KMS-11 (cell line): ENCODE results near the gene PLAAT1.

ENCODE experiments used
- H2AFZ ChIP-seq: fragments of 200-600 bp; sonication (generic); 2 replicates; pipeline ENCODE4 v1.6.1; 2016; ENCODE audit warnings: antibody characterized with exemption, mixed run types, low read depth
- H3K27ac ChIP-seq: fragments of 200-600 bp; sonication (generic); 2 replicates; pipeline ENCODE4 v1.6.1; 2016; ENCODE audit warnings: mild to moderate bottlenecking, mixed run types
- H3K27me3 ChIP-seq: fragments of 200-600 bp; sonication (generic); 2 replicates; pipeline ENCODE4 v1.6.1; 2017; ENCODE audit warnings: mild to moderate bottlenecking, low read depth, mixed run types, moderate library complexity; ENCODE audit not compliant: insufficient read depth
- H3K36me3 ChIP-seq: fragments of 200-600 bp; sonication (generic); 2 replicates; pipeline ENCODE4 v1.6.1; 2017; ENCODE audit warnings: mild to moderate bottlenecking, mixed run types; ENCODE audit not compliant: insufficient read depth
- H3K4me1 ChIP-seq: fragments of 200-600 bp; sonication (generic); 2 replicates; pipeline ENCODE4 v1.6.1; 2016; ENCODE audit warnings: mild to moderate bottlenecking, low read depth, mixed run types; ENCODE audit not compliant: poor library complexity, severe bottlenecking
- H3K4me2 ChIP-seq: fragments of 200-600 bp; sonication (generic); 2 replicates; pipeline ENCODE4 v1.7.0; 2016; ENCODE audit warnings: mild to moderate bottlenecking, mixed run types
- H3K4me3 ChIP-seq: fragments of 200-600 bp; sonication (generic); IDR thresholded peaks from 2 replicates; pipeline ENCODE4 v1.6.1; 2017; ENCODE audit warnings: low read depth, low read length, mixed read lengths; ENCODE audit not compliant: insufficient read depth
- H3K79me2 ChIP-seq: fragments of 200-600 bp; sonication (generic); 2 replicates; pipeline ENCODE4 v1.6.1; 2016; ENCODE audit warnings: low read depth, mixed run types; ENCODE audit not compliant: insufficient read depth
- H3K9ac ChIP-seq: fragments of 200-600 bp; sonication (generic); 2 replicates; pipeline ENCODE4 v1.6.1; 2016; ENCODE audit warnings: mild to moderate bottlenecking, mixed run types
- H4K20me1 ChIP-seq: fragments of 200-600 bp; sonication (generic); 2 replicates; pipeline ENCODE4 v1.6.1; 2016; ENCODE audit warnings: mild to moderate bottlenecking, mixed run types; ENCODE audit not compliant: insufficient read depth
- TF ChIP-seq, protein P1 (sequence below): fragments of 200-600 bp; sonication (generic); conservative IDR thresholded peaks from 2 replicates; pipeline ENCODE4 v1.6.1; 2017; ENCODE audit warnings: low read depth, mild to moderate bottlenecking, antibody characterized with exemption, low read length, moderate library complexity, mixed read lengths

Gene PLAAT1

DNA sequence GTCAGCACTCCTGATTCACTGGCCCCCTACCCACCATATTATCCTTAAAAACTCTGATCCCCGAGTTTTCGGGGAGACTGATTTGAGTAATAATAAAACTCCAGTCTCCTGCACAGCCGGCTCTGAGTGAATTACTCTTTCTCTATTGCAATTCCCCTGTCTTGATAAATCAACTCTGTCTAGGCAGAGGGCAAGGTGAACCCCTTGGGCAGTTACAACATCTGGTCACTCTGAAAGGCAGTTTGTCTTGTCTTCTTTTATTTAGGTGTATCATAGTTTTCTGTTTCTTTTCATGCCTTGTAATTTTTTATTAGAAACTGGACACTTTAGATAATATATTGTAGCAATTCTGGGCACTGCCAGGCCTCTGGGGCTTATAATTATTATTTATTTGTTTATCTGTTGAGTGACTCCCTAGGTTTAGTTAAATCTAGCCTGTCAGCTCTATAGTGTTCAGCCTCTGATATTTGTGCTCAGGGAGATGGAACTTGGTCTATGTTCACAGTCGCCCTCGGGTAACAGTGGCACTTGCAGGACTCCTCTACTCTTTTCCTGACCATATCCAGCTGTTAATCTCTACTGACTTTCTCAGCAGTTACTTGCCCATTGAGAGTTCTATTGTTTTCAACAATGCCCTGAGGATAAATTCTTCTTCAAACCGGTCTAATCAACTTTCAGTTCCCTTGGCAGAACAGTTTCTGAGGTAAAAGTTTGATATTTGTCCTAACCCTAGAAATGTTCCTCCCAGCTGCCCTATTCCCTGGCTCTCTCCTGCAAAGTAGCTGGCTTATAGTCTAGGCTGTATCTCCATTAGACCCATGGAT, 15.5 kb upstream of the PLAAT1 start:
- H3K27me3 ChIP-seq: no peaks in the 10 kb centered on the region
- H3K27ac ChIP-seq: no peak overlapping the region
- H3K4me3 ChIP-seq: no peak overlapping the region
- TF ChIP-seq, protein P1, sequence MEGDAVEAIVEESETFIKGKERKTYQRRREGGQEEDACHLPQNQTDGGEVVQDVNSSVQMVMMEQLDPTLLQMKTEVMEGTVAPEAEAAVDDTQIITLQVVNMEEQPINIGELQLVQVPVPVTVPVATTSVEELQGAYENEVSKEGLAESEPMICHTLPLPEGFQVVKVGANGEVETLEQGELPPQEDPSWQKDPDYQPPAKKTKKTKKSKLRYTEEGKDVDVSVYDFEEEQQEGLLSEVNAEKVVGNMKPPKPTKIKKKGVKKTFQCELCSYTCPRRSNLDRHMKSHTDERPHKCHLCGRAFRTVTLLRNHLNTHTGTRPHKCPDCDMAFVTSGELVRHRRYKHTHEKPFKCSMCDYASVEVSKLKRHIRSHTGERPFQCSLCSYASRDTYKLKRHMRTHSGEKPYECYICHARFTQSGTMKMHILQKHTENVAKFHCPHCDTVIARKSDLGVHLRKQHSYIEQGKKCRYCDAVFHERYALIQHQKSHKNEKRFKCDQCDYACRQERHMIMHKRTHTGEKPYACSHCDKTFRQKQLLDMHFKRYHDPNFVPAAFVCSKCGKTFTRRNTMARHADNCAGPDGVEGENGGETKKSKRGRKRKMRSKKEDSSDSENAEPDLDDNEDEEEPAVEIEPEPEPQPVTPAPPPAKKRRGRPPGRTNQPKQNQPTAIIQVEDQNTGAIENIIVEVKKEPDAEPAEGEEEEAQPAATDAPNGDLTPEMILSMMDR: no peak
- no peaks in the 10 kb centered on the region for H3K4me1 ChIP-seq
- H2AFZ ChIP-seq: no peak overlapping the region
- no peaks in the 10 kb centered on the region for H3K36me3 ChIP-seq
- H3K79me2 ChIP-seq: no peaks in the 10 kb centered on the region
- no peak overlapping the region for H3K9ac ChIP-seq
- H4K20me1 ChIP-seq: no peaks in the 10 kb centered on the region
- no peak overlapping the region for H3K4me2 ChIP-seq

DNA sequence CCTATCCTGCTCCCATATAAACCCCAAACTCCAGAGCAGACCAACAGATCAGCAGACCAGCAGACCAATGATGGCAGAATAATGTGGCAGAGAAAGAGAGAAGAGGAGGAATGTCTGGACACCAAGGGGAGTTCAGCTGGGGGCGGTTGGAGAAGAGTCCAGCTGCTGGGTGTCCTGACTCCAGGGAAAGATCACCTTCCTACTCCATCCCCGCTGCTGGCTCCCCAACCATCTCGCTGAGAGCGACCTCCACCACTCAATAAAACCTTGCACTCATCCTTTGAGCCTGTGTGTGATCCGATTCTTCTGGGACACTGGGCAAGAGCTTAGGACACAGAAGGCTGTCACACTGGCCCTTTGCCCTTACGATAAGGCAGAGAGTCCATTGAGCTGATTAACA, 12.8 kb upstream of the PLAAT1 start:
- Histone ChIP-seq H2AFZ (no peak overlapping the region), H3K9ac (no peak overlapping the region), H3K27ac (no peak overlapping the region), H3K4me1 (no peaks in the 10 kb centered on the region), H3K4me2 (no peak overlapping the region), H3K4me3 (no peak overlapping the region), H3K36me3 (no peaks in the 10 kb centered on the region), H3K79me2 (no peaks in the 10 kb centered on the region), H3K27me3 (no peaks in the 10 kb centered on the region), H4K20me1 (no peaks in the 10 kb centered on the region)
- TF ChIP-seq, protein P1: no peak

DNA sequence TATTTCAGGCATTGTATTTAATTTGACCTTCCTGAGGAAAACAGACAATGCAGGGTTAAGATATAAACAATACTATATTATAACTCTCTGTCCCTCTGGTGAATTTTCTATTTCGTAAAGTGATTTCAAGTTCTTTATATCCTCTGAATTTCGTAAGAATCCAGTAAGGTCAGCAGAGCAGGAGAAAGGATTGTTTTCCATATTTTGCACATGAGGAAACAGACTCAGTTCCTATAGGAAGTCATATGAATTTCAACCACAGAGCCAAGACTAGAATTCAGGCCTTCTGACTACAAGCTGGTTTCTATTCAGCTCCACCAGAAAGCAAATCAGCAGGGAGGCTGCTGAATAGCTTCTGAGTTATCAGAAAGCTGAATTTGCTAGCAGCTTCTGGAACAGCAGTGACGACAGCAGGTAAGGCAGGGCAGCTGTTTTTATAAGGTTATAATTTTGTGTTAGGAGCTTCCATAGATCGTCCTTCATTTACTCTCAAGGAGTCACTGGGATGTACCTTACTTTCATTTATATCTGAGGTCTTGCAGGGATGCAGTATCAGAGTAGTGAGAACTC, 11.1 kb upstream of the PLAAT1 start:
- no peaks in the 10 kb centered on the region for H3K79me2 ChIP-seq
- H4K20me1 ChIP-seq: no peaks in the 10 kb centered on the region
- H2AFZ ChIP-seq: no peak overlapping the region
- H3K27ac ChIP-seq: no peak overlapping the region
- no peak overlapping the region for H3K9ac ChIP-seq
- no peak overlapping the region for H3K4me2 ChIP-seq
- H3K27me3 ChIP-seq: no peaks in the 10 kb centered on the region
- TF ChIP-seq, protein P1: no peak
- no peaks in the 10 kb centered on the region for H3K36me3 ChIP-seq
- no peak overlapping the region for H3K4me3 ChIP-seq
- H3K4me1 ChIP-seq: no peaks in the 10 kb centered on the region

DNA sequence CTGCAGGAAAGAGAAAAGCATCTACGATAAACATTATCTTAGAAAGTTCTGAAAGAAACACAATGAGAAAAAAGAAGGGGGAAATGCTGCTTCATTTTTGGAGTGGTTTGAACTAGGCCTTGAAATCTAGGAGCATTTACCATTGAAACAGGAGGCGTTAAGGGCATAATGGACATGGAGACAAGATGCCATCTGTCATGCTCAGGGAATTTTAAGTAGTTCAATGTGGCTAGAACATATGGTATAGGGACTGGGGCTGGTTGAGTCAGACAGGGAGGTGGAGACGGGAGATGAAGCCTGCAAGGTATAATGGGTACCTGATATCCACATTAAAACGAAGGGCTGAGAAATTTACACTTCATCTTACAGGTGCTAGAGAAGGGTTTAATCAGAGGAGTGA, 10.4 kb upstream of the PLAAT1 start:
- Histone ChIP-seq H3K9ac (no peak overlapping the region), H3K4me2 (no peak overlapping the region), H4K20me1 (no peaks in the 10 kb centered on the region), H3K4me1 (no peaks in the 10 kb centered on the region), H3K27ac (no peak overlapping the region), H3K36me3 (no peaks in the 10 kb centered on the region), H3K79me2 (no peaks in the 10 kb centered on the region), H3K4me3 (no peak overlapping the region), H3K27me3 (no peaks in the 10 kb centered on the region), H2AFZ (no peak overlapping the region)
- TF ChIP-seq, protein P1: no peak
